Activated CD8-positive, alpha-beta memory T cell treated with anti-CD3 and anti-CD28 coated beads for 48 hours (primary cell): ENCODE measurements around the gene CLPX.
A peak's percentile ranks its signal among the peaks of the same experiment; 100 is the strongest.
"Not testable (repeated sequence)": the region's sequence is repeated elsewhere in the genome, so short reads cannot be mapped to it uniquely, and the experiment has no call there.

Experiments
- DNase-seq, 3 experiments: peaks; one replicate each; pipeline ENCODE4 v3.0.0-alpha.2; 2020; ENCODE audit warnings: low read depth in 2 of 3, low spot score in 2 of 3

Gene CLPX

GRCh38 chr15:65174509-65174908 is 10.6 kb downstream of the CLPX start:
- no peak for DNase-seq

- no peak for DNase-seq
Observed at GRCh38 chr15:65172531-65172930, 12.6 kb downstream of the CLPX start.

GRCh38 chr15:65171428-65171827 is 13.7 kb downstream of the CLPX start:
- no peak for DNase-seq

GRCh38 chr15:65165875-65166274 is 19.3 kb downstream of the CLPX start:
- DNase-seq: no peak

GRCh38 chr15:65164139-65164538 is 21.0 kb downstream of the CLPX start:
- DNase-seq: no peak

GRCh38 chr15:65163041-65163440 is 22.1 kb downstream of the CLPX start:
- no peak for DNase-seq

- no peak for DNase-seq
Observed at GRCh38 chr15:65156692-65157091, 28.4 kb downstream of the CLPX start.

GRCh38 chr15:65154720-65155119 is 30.4 kb downstream of the CLPX start:
- no peak for DNase-seq

GRCh38 chr15:65147902-65148301 is 37.2 kb downstream of the CLPX start:
- DNase-seq: no peak

- DNase-seq: no peak
Observed at GRCh38 chr15:65146438-65146837, 38.7 kb downstream of the CLPX start.

- DNase-seq: not testable (repeated sequence)
Observed at GRCh38 chr15:65138631-65139030, 46.5 kb downstream of the CLPX start.

- not testable (repeated sequence) for DNase-seq
Observed at GRCh38 chr15:65137893-65138292, 47.2 kb downstream of the CLPX start.

GRCh38 chr15:65137089-65137488 is 48.1 kb downstream of the CLPX start:
- DNase-seq: not testable (repeated sequence)

- no peak for DNase-seq
Observed at GRCh38 chr15:65134538-65134937, 50.6 kb downstream of the CLPX start.

- DNase-seq: peak; percentile 43 to 67 (median 64)
Observed at GRCh38 chr15:65133548-65134200, 51.5 kb downstream of the CLPX start, which contains the start of gene PDCD7. Gene PDCD7 (minus strand): TSS chr15:65133808. CDS start chr15:65133781, 27 bp downstream.

GRCh38 chr15:65132878-65133547 is 52.1 kb downstream of the CLPX start:
- peak in 2 of 3 experiments; percentile 5 to 16 for DNase-seq

GRCh38 chr15:65130941-65131340 is 54.2 kb downstream of the CLPX start:
- no peak for DNase-seq

- no peak for DNase-seq
Observed at GRCh38 chr15:65115542-65115941, 69.6 kb downstream of the CLPX start.

- DNase-seq: no peak
Observed at GRCh38 chr15:65115086-65115485, 70.1 kb downstream of the CLPX start, which contains the start of gene UBAP1L. Gene UBAP1L (minus strand): TSS chr15:65115200. CDS start chr15:65106215, 8,985 bp downstream.

GRCh38 chr15:65110676-65111292 is 74.4 kb downstream of the CLPX start:
- DNase-seq: no peak

GRCh38 chr15:65106011-65106590 is 79.0 kb downstream of the CLPX start:
- no peak for DNase-seq

GRCh38 chr15:65105038-65105437 is 80.1 kb downstream of the CLPX start:
- no peak for DNase-seq
